ENCODE data around the gene BNC2.

Gene BNC2

GRCh38 chr9:16750553-16750952 lies 119.9 kb downstream of the BNC2 start:
- no peak for DNase-seq

- DNase-seq = no peak
Measured at GRCh38 chr9:16745359-16745758, 125.1 kb downstream of the BNC2 start.

- no peak for DNase-seq
Measured at GRCh38 chr9:16744394-16744793, 126.1 kb downstream of the BNC2 start.

GRCh38 chr9:16743375-16743774 lies 127.1 kb downstream of the BNC2 start:
- no peak for DNase-seq

GRCh38 chr9:16735001-16735400 lies 135.5 kb downstream of the BNC2 start:
- DNase-seq = no peak

GRCh38 chr9:16732546-16732945 lies 137.9 kb downstream of the BNC2 start:
- no peak for DNase-seq

GRCh38 chr9:16730162-16730561 lies 140.3 kb downstream of the BNC2 start:
- no peak for DNase-seq

GRCh38 chr9:16729651-16730050 lies 140.8 kb downstream of the BNC2 start:
- no peak for DNase-seq

GRCh38 chr9:16728137-16728508 lies 142.3 kb downstream of the BNC2 start:
- DNase-seq = no peak

- no peak for DNase-seq
Measured at GRCh38 chr9:16727452-16728136, 142.9 kb downstream of the BNC2 start.

- no peak for DNase-seq
Measured at GRCh38 chr9:16726718-16727451, 143.6 kb downstream of the BNC2 start.

- no peak for DNase-seq
Measured at GRCh38 chr9:16726029-16726428, 144.4 kb downstream of the BNC2 start.

- DNase-seq = no peak
Measured at GRCh38 chr9:16725066-16725465, 145.4 kb downstream of the BNC2 start.

- no peak for DNase-seq
Measured at GRCh38 chr9:16721972-16722371, 148.5 kb downstream of the BNC2 start.

- no peak for DNase-seq
Measured at GRCh38 chr9:16720386-16720785, 150.1 kb downstream of the BNC2 start.

GRCh38 chr9:16719921-16720320 lies 150.5 kb downstream of the BNC2 start:
- no peak for DNase-seq

- DNase-seq = no peak
Measured at GRCh38 chr9:16718952-16719351, 151.5 kb downstream of the BNC2 start.

- no peak for DNase-seq
Measured at GRCh38 chr9:16718296-16718695, 152.2 kb downstream of the BNC2 start.

- no peak for DNase-seq
Measured at GRCh38 chr9:16716601-16717000, 153.9 kb downstream of the BNC2 start.

- no peak for DNase-seq
Measured at GRCh38 chr9:16715404-16715803, 155.1 kb downstream of the BNC2 start.

- DNase-seq = no peak
Measured at GRCh38 chr9:16712787-16713186, 157.7 kb downstream of the BNC2 start.

GRCh38 chr9:16710888-16711287 lies 159.6 kb downstream of the BNC2 start:
- DNase-seq = no peak

- DNase-seq = no peak
Measured at GRCh38 chr9:16709924-16710323, 160.5 kb downstream of the BNC2 start.

- DNase-seq = no peak
Measured at GRCh38 chr9:16708656-16709435, 161.6 kb downstream of the BNC2 start.
